A549 (cell line): ENCODE data around the gene POLDIP3. TPM values are rescaled to one million over a fixed set of nuclear protein-coding genes. Genes with fewer than 3 reads are reported as not detected.

ENCODE experiments used
- ATAC-seq, 2 experiments: fragments of 200-7000 bp in 1 of 2; fragments of >200 bp in 1 of 2; cut with Nextera tagmentation in 1 of 2; cut with Tn5 transposase in 1 of 2; 3 replicates each; pipeline versions ENCODE4 v1.8.0 to v1.9.1; 2018 to 2020; ENCODE audit warnings: mild to moderate bottlenecking in 1 of 2, moderate library complexity in 1 of 2
- CTCF ChIA-PET: fragments of 300-600 bp; sonication (Branson Sonifier 250); formaldehyde crosslinking; extraction: SDS; loops from one replicate; lab custom pipeline; 2021; ENCODE audit warnings: antibody characterized with exemption, inconsistent platforms; lab: Yijun Ruan, JAX
- POLR2A ChIA-PET: fragments of 350-600 bp; formaldehyde crosslinking; extraction: SDS; loops from one replicate; lab custom pipeline; 2021; ENCODE audit warnings: antibody characterized with exemption, inconsistent platforms; lab: Yijun Ruan, JAX
- DNase-seq, 2 experiments: peaks; one replicate each; pipeline versions ENCODE4 v3.0.0 to v3.0.0-alpha.2; 2011 to 2016; ENCODE audit warnings: low read depth in 1 of 2, low spot score in 1 of 2
- FAIRE-seq: peaks from 2 replicates; lab custom pipeline; 2011; peaks lifted over from hg19 to GRCh38; lab: Jason Lieb, UNC
- H3K27ac ChIP-seq, 2 experiments: fragments of >200 bp; sonication (Bioruptor Twin); formaldehyde crosslinking; 3 replicates each; pipeline ENCODE4 v1.5.1; 2016 to 2017
- H3K4me1 ChIP-seq: fragments of >200 bp; sonication (Bioruptor Twin); formaldehyde crosslinking; 3 replicates; pipeline ENCODE4 v1.6.1; 2016
- H3K4me2 ChIP-seq: fragments of >200 bp; sonication (Bioruptor Twin); formaldehyde crosslinking; 3 replicates; pipeline ENCODE4 v1.6.1; 2016
- H3K4me3 ChIP-seq: fragments of >200 bp; sonication (Bioruptor Twin); formaldehyde crosslinking; 3 replicates; pipeline ENCODE4 v1.5.1; 2016
- H3K9me3 ChIP-seq: fragments of >200 bp; sonication (Bioruptor Twin); formaldehyde crosslinking; 3 replicates; pipeline ENCODE4 v1.6.1; 2016
- CBX2 ChIP-seq: fragments of 200-600 bp; sonication (generic); IDR thresholded peaks from 2 replicates; pipeline ENCODE4 v1.6.1; 2016; ENCODE audit warnings: low read depth, mild to moderate bottlenecking, borderline replicate concordance
- EP300 ChIP-seq, 2 experiments: fragments of >200 bp; sonication (Bioruptor Twin); formaldehyde crosslinking; IDR thresholded peaks; 2 replicates in 1 of 2; 3 replicates in 1 of 2; pipeline ENCODE4 v1.6.1; 2016 to 2017
- FOXS1 ChIP-seq: fragments of 250-450 bp; sonication (Bioruptor Pico); IDR thresholded peaks from 2 replicates; pipeline ENCODE4 v1.5.0; 2020; ENCODE audit warnings: mild to moderate bottlenecking, moderate library complexity
- HDAC2 ChIP-seq: fragments of 200-600 bp; sonication (generic); IDR thresholded peaks from 2 replicates; pipeline ENCODE4 v1.6.1; 2016
- HEYL ChIP-seq: fragments of 250-450 bp; sonication (Bioruptor Pico); IDR thresholded peaks from 2 replicates; pipeline ENCODE4 v1.8.0; 2021; ENCODE audit warnings: mild to moderate bottlenecking, moderate library complexity
- HOXB13 ChIP-seq: fragments of 250-450 bp; sonication (Bioruptor Pico); IDR thresholded peaks from 2 replicates; pipeline ENCODE4 v1.5.0; 2020; ENCODE audit warnings: low read depth, mild to moderate bottlenecking, moderate library complexity
- JUN ChIP-seq, 2 experiments: fragments of >200 bp; sonication (Bioruptor Twin); formaldehyde crosslinking; IDR thresholded peaks; 2 replicates in 1 of 2; 3 replicates in 1 of 2; pipeline ENCODE4 v1.6.1; 2016 to 2017
- MAZ ChIP-seq: fragments of 150-350 bp; IDR thresholded peaks from 2 replicates; pipeline ENCODE4 v1.6.1; 2014; ENCODE audit warnings: antibody characterized with exemption, low read depth, low read length, borderline replicate concordance
- MYC ChIP-seq: IDR thresholded peaks from 2 replicates; pipeline ENCODE4 v1.6.1; 2012; ENCODE audit warnings: mild to moderate bottlenecking, inconsistent platforms, low read length, improper control_type of control experiment, borderline replicate concordance
- POLR2AphosphoS2 ChIP-seq: conservative IDR thresholded peaks from 2 replicates; pipeline ENCODE4 v1.6.1; 2012; ENCODE audit warnings: low read length, improper control_type of control experiment, inconsistent platforms
- RARB ChIP-seq: fragments of 250-450 bp; sonication (Bioruptor Pico); IDR thresholded peaks from 2 replicates; pipeline ENCODE4 v1.8.0; 2021; ENCODE audit warnings: mild to moderate bottlenecking, moderate library complexity
- TP53 ChIP-seq: fragments of 250-450 bp; sonication (Bioruptor Pico); IDR thresholded peaks from 2 replicates; pipeline ENCODE4 v1.5.0; 2021; ENCODE audit warnings: mild to moderate bottlenecking, moderate library complexity
- ZC3H11A ChIP-seq: fragments of 450-650 bp; IDR thresholded peaks from 2 replicates; pipeline ENCODE4 v1.6.1; 2014; ENCODE audit warnings: antibody characterized with exemption, mild to moderate bottlenecking
- ZNF302 ChIP-seq: fragments of 250-450 bp; sonication (Bioruptor Pico); IDR thresholded peaks from 2 replicates; pipeline ENCODE4 v1.9.0; 2021; ENCODE audit warnings: inconsistent platforms, mild to moderate bottlenecking, moderate library complexity
- WGBS: methylation state at CpG from one replicate; pipeline ENCODE4 v1.1.6; 2017; ENCODE audit errors: missing lambda C conversion rate; 5-methylcytosine and 5-hydroxymethylcytosine counted together
- polyA plus RNA-seq, 4 experiments: library from polyadenylated mRNA; depleted of rRNA in 3 of 4; stranded (reverse); fragments of >200 nt; fragmentation: RNase III in 1 of 4; extraction: RNeasy Plus Mini Kit Qiagen cat#74134 plus additional on column Dnase treatment in 1 of 4; gene quantifications; 2 replicates in 3 of 4; 3 replicates in 1 of 4; pipeline ENCODE4 v1.2.3, GENCODE V29; 2011 to 2017
- TF ChIP-seq, protein P1 (sequence below): fragments of 150-350 bp; IDR thresholded peaks from 2 replicates; pipeline ENCODE4 v1.6.1; 2014; ENCODE audit warnings: low read depth, mild to moderate bottlenecking, low read length
- TF ChIP-seq, protein P2 (sequence below): fragments of 250-450 bp; sonication (Bioruptor Pico); IDR thresholded peaks from 2 replicates; pipeline ENCODE4 v1.5.0; 2020; ENCODE audit warnings: low read depth, mild to moderate bottlenecking, moderate library complexity
- TF ChIP-seq, protein P3 (sequence below): fragments of 250-450 bp; sonication (Bioruptor Pico); IDR thresholded peaks from 2 replicates; pipeline ENCODE4 v1.5.0; 2021; ENCODE audit warnings: mild to moderate bottlenecking, moderate library complexity, borderline replicate concordance
- TF ChIP-seq, protein P4 (sequence below): fragments of 450-650 bp; IDR thresholded peaks from 2 replicates; pipeline ENCODE4 v1.6.1; 2014; ENCODE audit warnings: antibody characterized with exemption
- TF ChIP-seq, protein P5 (sequence below): fragments of >200 bp; sonication (Bioruptor Twin); formaldehyde crosslinking; IDR thresholded peaks from 3 replicates; pipeline ENCODE4 v1.5.1; 2016
- TF ChIP-seq, protein P6 (sequence below): fragments of 200-600 bp; sonication (generic); IDR thresholded peaks from 2 replicates; pipeline ENCODE4 v1.6.1; 2016; ENCODE audit warnings: antibody characterized with exemption, mild to moderate bottlenecking, moderate library complexity

The POLDIP3 gene
- polyA plus RNA-seq, 2 of the 4 experiments (the other 2 are of a cell fraction): 31.5 to 31.8 TPM

DNA sequence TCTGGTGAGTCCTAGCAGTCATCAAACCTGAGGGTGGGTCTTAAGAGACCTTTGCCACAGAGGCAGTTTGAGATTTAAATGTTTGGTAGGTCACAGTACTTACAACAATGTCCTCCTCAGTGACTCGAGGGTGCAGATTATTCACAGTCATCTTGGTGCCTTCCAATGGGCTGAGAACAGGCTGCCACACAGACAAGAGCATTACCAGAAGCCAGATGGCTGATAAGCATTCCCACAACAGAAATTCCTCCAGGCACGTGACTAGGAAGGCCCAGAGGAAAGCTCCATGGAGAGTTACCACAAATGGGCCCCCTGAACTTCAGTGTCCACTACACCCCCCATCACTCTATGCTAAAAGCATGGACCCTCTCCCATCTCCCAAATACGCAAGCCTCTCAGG, 19.2 kb downstream of the POLDIP3 start:
- H3K4me2 ChIP-seq: no peak overlapping the region
- FAIRE-seq (no peak), DNase-seq (no peak), ATAC-seq (no peak)
- CTCF ChIA-PET: no interaction called here
- POLR2A ChIA-PET: no interaction called here
- no peaks in the 10 kb centered on the region for H3K4me1 ChIP-seq
- no peak for TF ChIP-seq MAZ
- TF ChIP-seq HOXB13 (CRISPR knock-in tag): no peak
- TF ChIP-seq, protein P1, sequence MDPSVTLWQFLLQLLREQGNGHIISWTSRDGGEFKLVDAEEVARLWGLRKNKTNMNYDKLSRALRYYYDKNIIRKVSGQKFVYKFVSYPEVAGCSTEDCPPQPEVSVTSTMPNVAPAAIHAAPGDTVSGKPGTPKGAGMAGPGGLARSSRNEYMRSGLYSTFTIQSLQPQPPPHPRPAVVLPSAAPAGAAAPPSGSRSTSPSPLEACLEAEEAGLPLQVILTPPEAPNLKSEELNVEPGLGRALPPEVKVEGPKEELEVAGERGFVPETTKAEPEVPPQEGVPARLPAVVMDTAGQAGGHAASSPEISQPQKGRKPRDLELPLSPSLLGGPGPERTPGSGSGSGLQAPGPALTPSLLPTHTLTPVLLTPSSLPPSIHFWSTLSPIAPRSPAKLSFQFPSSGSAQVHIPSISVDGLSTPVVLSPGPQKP: no peak
- TF ChIP-seq, protein P2, sequence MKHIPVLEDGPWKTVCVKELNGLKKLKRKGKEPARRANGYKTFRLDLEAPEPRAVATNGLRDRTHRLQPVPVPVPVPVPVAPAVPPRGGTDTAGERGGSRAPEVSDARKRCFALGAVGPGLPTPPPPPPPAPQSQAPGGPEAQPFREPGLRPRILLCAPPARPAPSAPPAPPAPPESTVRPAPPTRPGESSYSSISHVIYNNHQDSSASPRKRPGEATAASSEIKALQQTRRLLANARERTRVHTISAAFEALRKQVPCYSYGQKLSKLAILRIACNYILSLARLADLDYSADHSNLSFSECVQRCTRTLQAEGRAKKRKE (CRISPR knock-in tag): no peak
- TF ChIP-seq, protein P3, sequence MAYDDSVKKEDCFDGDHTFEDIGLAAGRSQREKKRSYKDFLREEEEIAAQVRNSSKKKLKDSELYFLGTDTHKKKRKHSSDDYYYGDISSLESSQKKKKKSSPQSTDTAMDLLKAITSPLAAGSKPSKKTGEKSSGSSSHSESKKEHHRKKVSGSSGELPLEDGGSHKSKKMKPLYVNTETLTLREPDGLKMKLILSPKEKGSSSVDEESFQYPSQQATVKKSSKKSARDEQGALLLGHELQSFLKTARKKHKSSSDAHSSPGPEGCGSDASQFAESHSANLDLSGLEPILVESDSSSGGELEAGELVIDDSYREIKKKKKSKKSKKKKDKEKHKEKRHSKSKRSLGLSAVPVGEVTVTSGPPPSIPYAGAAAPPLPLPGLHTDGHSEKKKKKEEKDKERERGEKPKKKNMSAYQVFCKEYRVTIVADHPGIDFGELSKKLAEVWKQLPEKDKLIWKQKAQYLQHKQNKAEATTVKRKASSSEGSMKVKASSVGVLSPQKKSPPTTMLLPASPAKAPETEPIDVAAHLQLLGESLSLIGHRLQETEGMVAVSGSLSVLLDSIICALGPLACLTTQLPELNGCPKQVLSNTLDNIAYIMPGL (CRISPR knock-in tag): no peak
- no peak for TF ChIP-seq RARB
- no peak for TF ChIP-seq POLR2AphosphoS2
- TF ChIP-seq, protein P4, sequence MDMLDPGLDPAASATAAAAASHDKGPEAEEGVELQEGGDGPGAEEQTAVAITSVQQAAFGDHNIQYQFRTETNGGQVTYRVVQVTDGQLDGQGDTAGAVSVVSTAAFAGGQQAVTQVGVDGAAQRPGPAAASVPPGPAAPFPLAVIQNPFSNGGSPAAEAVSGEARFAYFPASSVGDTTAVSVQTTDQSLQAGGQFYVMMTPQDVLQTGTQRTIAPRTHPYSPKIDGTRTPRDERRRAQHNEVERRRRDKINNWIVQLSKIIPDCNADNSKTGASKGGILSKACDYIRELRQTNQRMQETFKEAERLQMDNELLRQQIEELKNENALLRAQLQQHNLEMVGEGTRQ: no peak
- TF ChIP-seq FOXS1 (CRISPR knock-in tag): no peak
- no peak for TF ChIP-seq TP53 (CRISPR knock-in tag)
- TF ChIP-seq ZC3H11A: no peak
- no peak for TF ChIP-seq MYC
- TF ChIP-seq EP300 (IDR thresholded peaks at IDR 0.05): no peak
- no peak for TF ChIP-seq JUN (IDR thresholded peaks at IDR 0.05)
- TF ChIP-seq CBX2: no peak
- TF ChIP-seq, protein P5, sequence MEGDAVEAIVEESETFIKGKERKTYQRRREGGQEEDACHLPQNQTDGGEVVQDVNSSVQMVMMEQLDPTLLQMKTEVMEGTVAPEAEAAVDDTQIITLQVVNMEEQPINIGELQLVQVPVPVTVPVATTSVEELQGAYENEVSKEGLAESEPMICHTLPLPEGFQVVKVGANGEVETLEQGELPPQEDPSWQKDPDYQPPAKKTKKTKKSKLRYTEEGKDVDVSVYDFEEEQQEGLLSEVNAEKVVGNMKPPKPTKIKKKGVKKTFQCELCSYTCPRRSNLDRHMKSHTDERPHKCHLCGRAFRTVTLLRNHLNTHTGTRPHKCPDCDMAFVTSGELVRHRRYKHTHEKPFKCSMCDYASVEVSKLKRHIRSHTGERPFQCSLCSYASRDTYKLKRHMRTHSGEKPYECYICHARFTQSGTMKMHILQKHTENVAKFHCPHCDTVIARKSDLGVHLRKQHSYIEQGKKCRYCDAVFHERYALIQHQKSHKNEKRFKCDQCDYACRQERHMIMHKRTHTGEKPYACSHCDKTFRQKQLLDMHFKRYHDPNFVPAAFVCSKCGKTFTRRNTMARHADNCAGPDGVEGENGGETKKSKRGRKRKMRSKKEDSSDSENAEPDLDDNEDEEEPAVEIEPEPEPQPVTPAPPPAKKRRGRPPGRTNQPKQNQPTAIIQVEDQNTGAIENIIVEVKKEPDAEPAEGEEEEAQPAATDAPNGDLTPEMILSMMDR: no peak
- WGBS: 67% methylated on average over 2 of the region's 3 CpGs
- H3K9me3 ChIP-seq: no peaks in the 10 kb centered on the region
- no peak overlapping the region for H3K4me3 ChIP-seq
- no peak overlapping the region for H3K27ac ChIP-seq

DNA sequence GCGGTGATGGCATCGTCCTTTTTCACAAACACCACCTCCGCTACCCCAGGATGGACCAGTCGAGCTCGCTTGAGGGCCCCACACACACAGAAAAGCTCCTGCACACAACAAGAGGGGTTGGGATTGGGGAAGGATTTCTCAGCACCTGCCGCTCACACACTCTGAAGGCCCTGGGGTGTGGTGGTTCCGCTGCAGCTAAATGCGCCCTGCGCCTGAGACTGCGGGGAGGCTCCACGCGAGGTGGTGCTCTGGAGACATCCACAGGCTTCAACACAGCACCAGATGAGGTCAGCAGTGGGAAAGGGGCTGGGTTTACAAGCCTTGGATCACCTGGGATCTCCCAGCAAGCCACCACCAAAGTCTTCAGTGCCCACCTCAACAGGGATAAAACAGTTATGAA, 22.7 kb downstream of the POLDIP3 start:
- DNase-seq: no peak
- no peak overlapping the region for H3K4me3 ChIP-seq
- ATAC-seq: no peak
- no peak overlapping the region for H3K4me2 ChIP-seq
- H3K27ac ChIP-seq: no peak overlapping the region
- CTCF ChIA-PET: no interaction called here
- H3K9me3 ChIP-seq: no peaks in the 10 kb centered on the region
- H3K4me1 ChIP-seq: no peaks in the 10 kb centered on the region
- POLR2A ChIA-PET: no interaction called here
- TF ChIP-seq, protein P6, sequence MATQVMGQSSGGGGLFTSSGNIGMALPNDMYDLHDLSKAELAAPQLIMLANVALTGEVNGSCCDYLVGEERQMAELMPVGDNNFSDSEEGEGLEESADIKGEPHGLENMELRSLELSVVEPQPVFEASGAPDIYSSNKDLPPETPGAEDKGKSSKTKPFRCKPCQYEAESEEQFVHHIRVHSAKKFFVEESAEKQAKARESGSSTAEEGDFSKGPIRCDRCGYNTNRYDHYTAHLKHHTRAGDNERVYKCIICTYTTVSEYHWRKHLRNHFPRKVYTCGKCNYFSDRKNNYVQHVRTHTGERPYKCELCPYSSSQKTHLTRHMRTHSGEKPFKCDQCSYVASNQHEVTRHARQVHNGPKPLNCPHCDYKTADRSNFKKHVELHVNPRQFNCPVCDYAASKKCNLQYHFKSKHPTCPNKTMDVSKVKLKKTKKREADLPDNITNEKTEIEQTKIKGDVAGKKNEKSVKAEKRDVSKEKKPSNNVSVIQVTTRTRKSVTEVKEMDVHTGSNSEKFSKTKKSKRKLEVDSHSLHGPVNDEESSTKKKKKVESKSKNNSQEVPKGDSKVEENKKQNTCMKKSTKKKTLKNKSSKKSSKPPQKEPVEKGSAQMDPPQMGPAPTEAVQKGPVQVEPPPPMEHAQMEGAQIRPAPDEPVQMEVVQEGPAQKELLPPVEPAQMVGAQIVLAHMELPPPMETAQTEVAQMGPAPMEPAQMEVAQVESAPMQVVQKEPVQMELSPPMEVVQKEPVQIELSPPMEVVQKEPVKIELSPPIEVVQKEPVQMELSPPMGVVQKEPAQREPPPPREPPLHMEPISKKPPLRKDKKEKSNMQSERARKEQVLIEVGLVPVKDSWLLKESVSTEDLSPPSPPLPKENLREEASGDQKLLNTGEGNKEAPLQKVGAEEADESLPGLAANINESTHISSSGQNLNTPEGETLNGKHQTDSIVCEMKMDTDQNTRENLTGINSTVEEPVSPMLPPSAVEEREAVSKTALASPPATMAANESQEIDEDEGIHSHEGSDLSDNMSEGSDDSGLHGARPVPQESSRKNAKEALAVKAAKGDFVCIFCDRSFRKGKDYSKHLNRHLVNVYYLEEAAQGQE: no peak
- TF ChIP-seq HDAC2 (no peak), HEYL (no peak), ZNF302 (CRISPR knock-in tag) (no peak)
- no peak for FAIRE-seq
- WGBS: 97% methylated on average over 8 of the region's 12 CpGs
